ENCODE results near the gene LCA5. TPM values are rescaled to one million over a fixed set of nuclear protein-coding genes. Genes with fewer than 3 reads are reported as not detected.

The LCA5 gene
- total RNA-seq, 1 experiment from 2014 or later = 7.0 TPM

DNA sequence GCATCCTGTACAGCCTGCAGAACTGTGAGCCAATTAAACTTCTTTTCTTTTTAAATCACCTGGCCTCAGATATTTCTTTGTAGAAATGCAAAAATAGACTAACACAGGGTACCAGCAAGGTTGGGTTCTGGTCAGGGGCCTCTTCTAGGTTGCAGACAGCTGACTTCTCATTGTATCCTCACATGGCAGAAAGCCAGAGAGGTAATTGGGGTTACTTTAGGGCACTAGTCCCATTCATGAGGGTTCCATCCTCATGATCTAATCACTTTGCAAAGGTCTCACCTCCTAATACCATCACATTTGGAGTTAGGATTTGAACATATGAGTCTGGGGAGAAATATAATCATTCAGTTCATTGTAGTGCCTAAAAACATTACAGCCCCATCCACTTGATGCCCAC lies 101.5 kb downstream of the LCA5 start:
- no peak overlapping the region for H3K27ac ChIP-seq (ENCODE audit: low read length)
- no TSS peak for BruUV-seq (replicated peaks)
- in situ Hi-C loops (cut with HindIII; ENCODE audit: low pct_unique_long_range_greater_than_20kb, low sequenced_read_pairs) = no loop called here
- intact Hi-C loops (cut with micrococcal nuclease; ENCODE audit: unreplicated experiment) = no loop called here
- DNase-seq (ENCODE audit: low read depth, low spot score) (no peak), ATAC-seq (no peak)
- CTCF ChIA-PET = no interaction called here
- H3K27me3 ChIP-seq (ENCODE audit: control insufficient read depth, insufficient read depth, low read length) = peaks cover 2% of the 10 kb centered on the region; the same call in 1 of the 2 replicates
- H3K4me3 ChIP-seq (ENCODE audit: low read depth in 2 of 2, low read length in 2 of 2) = no peak overlapping the region
- POLR2A ChIA-PET = no interaction called here
- TF ChIP-seq, protein P1, sequence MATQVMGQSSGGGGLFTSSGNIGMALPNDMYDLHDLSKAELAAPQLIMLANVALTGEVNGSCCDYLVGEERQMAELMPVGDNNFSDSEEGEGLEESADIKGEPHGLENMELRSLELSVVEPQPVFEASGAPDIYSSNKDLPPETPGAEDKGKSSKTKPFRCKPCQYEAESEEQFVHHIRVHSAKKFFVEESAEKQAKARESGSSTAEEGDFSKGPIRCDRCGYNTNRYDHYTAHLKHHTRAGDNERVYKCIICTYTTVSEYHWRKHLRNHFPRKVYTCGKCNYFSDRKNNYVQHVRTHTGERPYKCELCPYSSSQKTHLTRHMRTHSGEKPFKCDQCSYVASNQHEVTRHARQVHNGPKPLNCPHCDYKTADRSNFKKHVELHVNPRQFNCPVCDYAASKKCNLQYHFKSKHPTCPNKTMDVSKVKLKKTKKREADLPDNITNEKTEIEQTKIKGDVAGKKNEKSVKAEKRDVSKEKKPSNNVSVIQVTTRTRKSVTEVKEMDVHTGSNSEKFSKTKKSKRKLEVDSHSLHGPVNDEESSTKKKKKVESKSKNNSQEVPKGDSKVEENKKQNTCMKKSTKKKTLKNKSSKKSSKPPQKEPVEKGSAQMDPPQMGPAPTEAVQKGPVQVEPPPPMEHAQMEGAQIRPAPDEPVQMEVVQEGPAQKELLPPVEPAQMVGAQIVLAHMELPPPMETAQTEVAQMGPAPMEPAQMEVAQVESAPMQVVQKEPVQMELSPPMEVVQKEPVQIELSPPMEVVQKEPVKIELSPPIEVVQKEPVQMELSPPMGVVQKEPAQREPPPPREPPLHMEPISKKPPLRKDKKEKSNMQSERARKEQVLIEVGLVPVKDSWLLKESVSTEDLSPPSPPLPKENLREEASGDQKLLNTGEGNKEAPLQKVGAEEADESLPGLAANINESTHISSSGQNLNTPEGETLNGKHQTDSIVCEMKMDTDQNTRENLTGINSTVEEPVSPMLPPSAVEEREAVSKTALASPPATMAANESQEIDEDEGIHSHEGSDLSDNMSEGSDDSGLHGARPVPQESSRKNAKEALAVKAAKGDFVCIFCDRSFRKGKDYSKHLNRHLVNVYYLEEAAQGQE (IDR thresholded peaks at IDR 0.05; ENCODE audit: insufficient read depth in 1 of 2, low read depth in 2 of 2, low read length in 1 of 2) = no peak
- TF ChIP-seq POLR2AphosphoS5 (IDR thresholded peaks at IDR 0.05; ENCODE audit: low read depth, low read length) (no peak), TCF7L2 (IDR thresholded peaks at IDR 0.05; ENCODE audit: low read depth, low read length) (no peak), SIN3A (IDR thresholded peaks at IDR 0.05; ENCODE audit: borderline replicate concordance, insufficient read depth, low read depth, low read length) (no peak)
- TF ChIP-seq, protein P2, sequence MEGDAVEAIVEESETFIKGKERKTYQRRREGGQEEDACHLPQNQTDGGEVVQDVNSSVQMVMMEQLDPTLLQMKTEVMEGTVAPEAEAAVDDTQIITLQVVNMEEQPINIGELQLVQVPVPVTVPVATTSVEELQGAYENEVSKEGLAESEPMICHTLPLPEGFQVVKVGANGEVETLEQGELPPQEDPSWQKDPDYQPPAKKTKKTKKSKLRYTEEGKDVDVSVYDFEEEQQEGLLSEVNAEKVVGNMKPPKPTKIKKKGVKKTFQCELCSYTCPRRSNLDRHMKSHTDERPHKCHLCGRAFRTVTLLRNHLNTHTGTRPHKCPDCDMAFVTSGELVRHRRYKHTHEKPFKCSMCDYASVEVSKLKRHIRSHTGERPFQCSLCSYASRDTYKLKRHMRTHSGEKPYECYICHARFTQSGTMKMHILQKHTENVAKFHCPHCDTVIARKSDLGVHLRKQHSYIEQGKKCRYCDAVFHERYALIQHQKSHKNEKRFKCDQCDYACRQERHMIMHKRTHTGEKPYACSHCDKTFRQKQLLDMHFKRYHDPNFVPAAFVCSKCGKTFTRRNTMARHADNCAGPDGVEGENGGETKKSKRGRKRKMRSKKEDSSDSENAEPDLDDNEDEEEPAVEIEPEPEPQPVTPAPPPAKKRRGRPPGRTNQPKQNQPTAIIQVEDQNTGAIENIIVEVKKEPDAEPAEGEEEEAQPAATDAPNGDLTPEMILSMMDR (IDR thresholded peaks at IDR 0.05) = no peak
- H3K9me3 ChIP-seq (ENCODE audit: control insufficient read depth, insufficient read depth, low read depth, low read length) = no peaks in the 10 kb centered on the region
- H3K4me1 ChIP-seq (ENCODE audit: control insufficient read depth, insufficient read depth, low read length) = no peaks in the 10 kb centered on the region
- no peaks in the 10 kb centered on the region for H3K36me3 ChIP-seq (ENCODE audit: control insufficient read depth, insufficient read depth, low read length)

Other genes starting within 250 kb of the LCA5 start
- 8.5 TPM for gene SH3BGRL2, start 93.9 kb upstream of the LCA5 start, total RNA-seq (2021; ENCODE audit: unreplicated experiment)